Epithelial cell of esophagus (primary cell): ENCODE results near the gene OPRL1.

Experiments
- DNase-seq: peaks from one replicate; pipeline ENCODE4 v3.0.0; 2010; ENCODE audit warnings: low read depth
- H3K4me3 ChIP-seq: 2 replicates; pipeline ENCODE4 v1.5.1; 2011; ENCODE audit warnings: mild to moderate bottlenecking, low read length, control low read depth
- TF ChIP-seq, protein P1 (sequence below): IDR thresholded peaks from 2 replicates; pipeline ENCODE4 v1.5.1; 2011; ENCODE audit warnings: low read depth, mild to moderate bottlenecking, low read length, control low read depth, inconsistent platforms; ENCODE audit not compliant: insufficient read depth; ENCODE audit errors: missing control alignments

Gene OPRL1

DNA sequence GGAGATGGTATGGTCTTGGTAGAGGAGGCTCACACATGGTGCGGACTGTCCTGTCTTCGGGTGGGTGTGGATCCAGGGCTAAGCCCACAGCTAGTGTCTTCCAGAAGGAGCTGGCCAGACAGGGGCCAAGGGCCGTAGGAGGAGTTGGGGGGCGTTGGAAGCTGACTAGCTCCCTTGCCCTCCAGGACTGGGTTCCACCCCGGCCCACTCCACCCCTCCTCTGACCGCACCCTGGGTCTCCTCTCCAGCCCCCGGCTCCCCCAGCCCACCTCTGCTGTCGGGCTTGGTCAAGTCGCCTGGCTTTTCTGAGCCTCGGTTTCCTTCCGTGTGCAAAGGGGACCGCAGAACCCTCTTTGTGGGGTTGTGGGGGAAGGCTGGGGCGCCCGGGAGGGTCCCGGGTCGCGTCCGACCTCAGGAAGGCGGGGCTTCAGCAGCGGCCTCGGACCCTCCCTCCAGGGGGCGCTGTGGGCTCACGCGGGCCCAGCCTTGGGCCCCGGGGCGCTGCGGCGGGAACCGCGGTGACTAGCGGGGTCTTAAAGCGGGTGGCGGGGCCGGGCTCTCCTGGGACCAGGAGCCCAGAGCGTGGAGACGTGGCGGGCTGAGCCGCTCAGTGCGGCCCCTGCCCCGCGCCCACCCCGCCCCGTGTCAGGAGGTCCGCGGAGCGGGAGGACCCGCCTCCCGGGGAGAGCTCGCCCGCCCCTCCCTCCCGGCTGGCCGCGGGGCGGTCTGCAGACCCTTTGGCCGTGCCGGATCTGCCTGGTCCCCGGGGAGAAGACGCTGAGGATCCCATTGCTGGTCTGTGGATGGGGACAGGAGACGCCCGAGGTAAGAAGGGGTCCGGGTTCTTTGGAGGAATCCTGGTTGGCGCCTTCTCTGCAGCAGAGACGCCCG is 22.1 kb downstream of the OPRL1 start:
- no peak overlapping the region for H3K4me3 ChIP-seq
- peak; percentile 27 for DNase-seq

DNA sequence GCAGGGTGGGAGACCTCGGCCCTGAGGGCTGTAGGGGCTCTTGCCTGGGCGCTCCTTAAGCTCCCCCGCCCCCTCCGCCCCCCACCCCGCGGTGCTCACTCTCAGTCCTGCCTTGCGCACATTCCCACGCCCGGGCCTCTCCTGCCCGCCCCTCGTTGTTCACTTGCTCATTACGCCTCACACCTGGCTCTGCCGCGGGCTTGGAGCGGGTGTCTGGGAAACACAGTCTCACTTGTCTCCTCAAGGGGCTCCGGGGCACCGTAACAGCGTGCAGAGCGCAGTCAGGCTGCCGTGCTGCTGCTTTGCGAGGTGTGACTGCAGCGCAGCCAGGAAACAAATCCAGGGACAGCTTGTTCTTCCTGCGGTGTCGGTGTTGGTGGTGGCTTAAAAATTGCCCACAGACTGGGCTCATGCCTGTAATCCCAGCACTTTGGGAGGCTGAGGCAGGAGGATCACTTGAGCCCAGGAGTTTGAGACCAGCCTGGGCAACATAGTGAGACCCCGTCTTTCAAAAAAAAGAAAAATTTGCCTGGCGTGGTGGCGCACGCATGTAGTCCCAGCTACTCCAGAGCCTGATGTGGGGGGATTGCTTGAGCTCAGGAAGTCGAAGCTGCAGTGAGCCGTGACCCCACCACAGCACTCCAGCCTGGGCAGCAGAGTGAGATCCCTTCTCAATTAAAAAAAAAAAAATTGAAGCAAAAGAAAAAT is 22.9 kb downstream of the OPRL1 start:
- DNase-seq = no peak
- no peak overlapping the region for H3K4me3 ChIP-seq

More for the DNA sequence above, 22.1 kb downstream of the OPRL1 start:
- TF ChIP-seq, protein P1, sequence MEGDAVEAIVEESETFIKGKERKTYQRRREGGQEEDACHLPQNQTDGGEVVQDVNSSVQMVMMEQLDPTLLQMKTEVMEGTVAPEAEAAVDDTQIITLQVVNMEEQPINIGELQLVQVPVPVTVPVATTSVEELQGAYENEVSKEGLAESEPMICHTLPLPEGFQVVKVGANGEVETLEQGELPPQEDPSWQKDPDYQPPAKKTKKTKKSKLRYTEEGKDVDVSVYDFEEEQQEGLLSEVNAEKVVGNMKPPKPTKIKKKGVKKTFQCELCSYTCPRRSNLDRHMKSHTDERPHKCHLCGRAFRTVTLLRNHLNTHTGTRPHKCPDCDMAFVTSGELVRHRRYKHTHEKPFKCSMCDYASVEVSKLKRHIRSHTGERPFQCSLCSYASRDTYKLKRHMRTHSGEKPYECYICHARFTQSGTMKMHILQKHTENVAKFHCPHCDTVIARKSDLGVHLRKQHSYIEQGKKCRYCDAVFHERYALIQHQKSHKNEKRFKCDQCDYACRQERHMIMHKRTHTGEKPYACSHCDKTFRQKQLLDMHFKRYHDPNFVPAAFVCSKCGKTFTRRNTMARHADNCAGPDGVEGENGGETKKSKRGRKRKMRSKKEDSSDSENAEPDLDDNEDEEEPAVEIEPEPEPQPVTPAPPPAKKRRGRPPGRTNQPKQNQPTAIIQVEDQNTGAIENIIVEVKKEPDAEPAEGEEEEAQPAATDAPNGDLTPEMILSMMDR = peak; percentile 44

DNA sequence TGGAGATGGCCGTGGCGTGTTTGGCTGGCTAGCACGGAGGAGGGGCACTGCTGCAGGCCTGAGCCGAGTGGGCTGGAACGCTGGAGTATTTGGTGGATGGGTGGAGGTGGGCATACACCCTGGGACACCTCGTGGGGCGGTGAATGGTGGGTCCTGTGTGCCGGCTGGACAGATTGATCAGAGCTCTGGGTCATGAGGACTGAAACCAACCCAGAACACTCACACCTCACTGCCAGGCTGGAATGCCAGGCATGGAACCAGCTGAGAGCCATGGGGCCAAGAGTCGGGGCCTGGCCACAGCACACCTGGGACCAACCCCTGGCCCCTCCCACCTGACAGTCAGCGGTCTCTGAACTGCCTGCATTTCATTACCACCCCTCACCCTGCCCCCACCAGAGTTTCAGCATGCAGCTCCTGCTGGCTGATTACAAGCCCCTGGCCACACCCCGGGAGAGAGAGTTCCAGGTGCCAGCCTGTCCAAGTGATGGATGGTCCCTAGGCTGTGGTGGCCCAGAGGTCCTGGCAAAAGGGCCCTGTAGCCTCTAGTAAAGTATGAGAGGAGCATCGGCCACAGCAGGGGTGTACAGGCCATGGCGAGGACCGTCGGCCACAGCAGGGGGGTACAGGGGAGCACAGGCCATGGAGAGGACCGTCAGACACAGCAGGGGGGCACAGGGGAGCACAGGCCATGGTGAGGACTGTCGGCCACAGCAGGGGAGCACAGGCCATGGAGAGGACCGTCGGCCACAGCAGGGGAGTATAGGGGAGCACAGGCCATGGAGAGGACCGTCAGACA is 24.2 kb downstream of the OPRL1 start:
- no peak for DNase-seq
- TF ChIP-seq, protein P1 = no peak
- no peak overlapping the region for H3K4me3 ChIP-seq

More for the DNA sequence above, 22.9 kb downstream of the OPRL1 start:
- TF ChIP-seq, protein P1 = no peak

DNA sequence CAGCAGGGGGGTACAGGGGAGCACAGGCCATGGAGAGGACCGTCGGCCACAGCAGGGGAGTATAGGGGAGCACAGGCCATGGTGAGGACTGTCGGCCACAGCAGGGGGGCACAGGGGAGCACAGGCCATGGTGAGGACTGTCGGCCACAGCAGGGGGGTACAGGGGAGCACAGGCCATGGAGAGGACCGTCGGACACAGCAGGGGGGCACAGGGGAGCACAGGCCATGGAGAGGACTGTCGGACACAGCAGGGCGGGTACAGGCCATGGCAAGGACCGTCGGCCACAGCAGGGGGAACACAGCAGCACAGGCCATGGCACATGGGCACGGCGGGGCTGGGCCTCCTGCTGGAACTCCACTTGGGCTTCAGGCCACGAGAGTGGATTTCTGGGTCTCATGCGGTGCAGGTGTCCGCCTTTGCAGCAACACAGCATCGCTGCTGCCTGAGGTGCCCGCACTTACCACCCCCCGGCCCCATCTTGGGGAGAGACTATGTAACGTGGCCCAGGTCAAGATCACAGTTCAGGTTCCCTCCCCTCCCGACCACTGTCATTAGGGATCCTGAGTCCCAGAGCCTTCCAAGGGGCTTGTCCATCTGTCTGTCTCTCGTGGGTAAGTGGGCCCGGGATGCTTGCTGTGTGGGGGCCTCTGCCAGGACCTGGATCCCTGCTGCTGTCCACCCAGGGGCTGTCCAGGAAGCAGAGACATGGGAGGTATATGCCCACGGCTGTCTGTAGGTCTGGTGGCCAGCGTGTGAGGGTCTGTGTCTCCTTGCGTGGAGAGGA is 25.0 kb downstream of the OPRL1 start:
- no peak for DNase-seq
- TF ChIP-seq, protein P1 = no peak
- H3K4me3 ChIP-seq = no peak overlapping the region

DNA sequence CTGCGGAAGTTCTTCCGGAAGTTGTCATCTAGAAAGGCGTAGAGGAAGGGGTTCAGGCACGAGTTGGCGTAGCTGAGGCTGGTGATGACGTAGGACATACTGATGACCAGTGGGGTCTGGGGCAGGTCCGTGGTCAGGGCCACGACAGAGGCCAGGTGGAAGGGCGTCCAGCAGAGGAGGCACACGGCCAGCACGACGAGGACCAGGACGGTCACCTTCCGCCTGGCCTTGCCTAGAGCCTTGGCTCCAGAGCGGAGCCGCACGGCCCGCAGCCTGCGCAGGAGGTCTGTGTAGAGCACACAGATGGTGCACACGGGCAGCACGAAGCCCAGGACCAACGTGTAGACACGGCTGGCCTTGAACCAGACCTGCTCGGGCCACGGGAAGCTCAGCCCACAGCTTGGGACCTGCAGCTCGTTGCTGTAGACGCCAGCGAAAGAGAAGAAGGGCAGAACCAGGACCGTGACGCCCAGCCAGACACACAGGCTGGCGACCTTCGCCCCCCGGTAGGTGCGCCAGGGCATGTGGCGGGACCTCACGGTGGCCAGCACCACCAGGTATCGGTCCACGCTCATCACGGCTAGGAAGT is 26.1 kb downstream of the OPRL1 start:
- no peak overlapping the region for H3K4me3 ChIP-seq
- TF ChIP-seq, protein P1 = no peak
- no peak for DNase-seq

DNA sequence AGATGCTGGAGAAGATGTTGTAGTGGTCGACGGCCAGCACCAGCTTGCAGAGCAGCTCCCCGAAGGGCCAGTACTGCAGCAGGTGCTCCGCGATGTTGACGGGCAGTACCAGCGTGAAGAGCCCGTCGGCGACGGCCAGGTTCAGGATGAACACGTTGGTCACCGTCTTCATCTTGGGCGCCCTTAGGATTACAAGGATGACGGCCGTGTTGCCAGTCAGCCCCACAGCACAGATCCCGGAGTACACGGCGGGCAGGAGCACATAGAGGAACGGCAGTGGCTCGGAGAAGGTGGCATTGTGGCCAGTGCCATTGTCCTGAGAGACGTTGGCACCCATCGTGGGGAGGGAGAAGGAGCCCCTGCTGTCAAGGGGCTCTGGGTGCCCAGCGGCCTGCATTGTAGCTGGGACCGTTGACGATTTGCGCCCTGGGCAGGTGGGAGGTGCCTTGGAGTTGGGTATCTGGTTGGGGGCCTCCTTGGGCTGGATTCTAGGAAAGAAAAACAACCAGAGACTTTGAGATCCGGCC is 26.6 kb downstream of the OPRL1 start:
- TF ChIP-seq, protein P1 = no peak
- no peak for DNase-seq
- no peak overlapping the region for H3K4me3 ChIP-seq
